ENCODE data around the gene CPVL. TPM values are rescaled to one million over a fixed set of nuclear protein-coding genes. Genes with fewer than 3 reads are reported as not detected.

Gene CPVL
- total and polyA plus RNA-seq, 2 of the 8 experiments (the other 6 are each of a cell fraction or from before 2014, with no cell fraction given): 40.0 to 55.0 TPM

GRCh38 chr7:28998105-28998504 is 148.2 kb downstream of the CPVL start:
- no peak overlapping the region for H2BK5ac ChIP-seq (ENCODE audit: low read depth, low read length)
- no peak overlapping the region for H2BK12ac ChIP-seq (ENCODE audit: low read depth, low read length)
- H3K4ac ChIP-seq (replicated peaks; ENCODE audit: insufficient read length, low read depth, low read length): no peak overlapping the region
- H3K27me3 ChIP-seq (replicated peaks in 1 of 4; ENCODE audit: control insufficient read depth in 3 of 4, extremely low read depth in 1 of 4, insufficient read depth in 3 of 4, low read length in 3 of 4): no peaks in the 10 kb centered on the region
- ChIA-PET CTCF (ENCODE audit: partially characterized antibody) (interaction anchor here (1.4 to 4.0 kb wide), 2 partner anchors 12 to 41 kb away, joined by 3 to 18 read pairs; partner anchors contain the start of gene TRIL), POLR2A (ENCODE audit: partially characterized antibody) (no interaction called here)
- H3K4me1 ChIP-seq (replicated peaks in 1 of 4; ENCODE audit: control insufficient read depth in 3 of 4, insufficient read depth in 4 of 4, low read length in 3 of 4): peaks cover 0 to 10% (median 6%) of the 10 kb centered on the region in 4 experiments; a peak in 4 of 7 replicates
- no peak for DNase-seq (ENCODE audit: low read depth in 1 of 2, low spot score in 2 of 2)
- H3K36me3 ChIP-seq (ENCODE audit: control insufficient read depth in 2 of 4, insufficient read depth in 4 of 4, low read length in 3 of 4): no peaks in the 10 kb centered on the region
- no peak overlapping the region for H3K27ac ChIP-seq (ENCODE audit: low read depth, low read length)
- no peak overlapping the region for H2BK15ac ChIP-seq (ENCODE audit: low read length)
- no peaks in the 10 kb centered on the region for H4K20me1 ChIP-seq (replicated peaks in 1 of 2; ENCODE audit: control insufficient read depth in 1 of 2, insufficient read depth in 2 of 2, low read length in 2 of 2)
- H3K79me1 ChIP-seq (ENCODE audit: low read depth, low read length): no peaks in the 10 kb centered on the region
- H2AFZ ChIP-seq (ENCODE audit: low read length): peak overlapping the region; percentile 2; the same call in 1 of the 2 replicates
- H4K5ac ChIP-seq (ENCODE audit: insufficient read length, low read depth, low read length): no peak overlapping the region
- H3K9me3 ChIP-seq (ENCODE audit: insufficient read depth in 2 of 2, low read depth in 1 of 2, low read length in 1 of 2): no peaks in the 10 kb centered on the region
- no peak overlapping the region for H2BK120ac ChIP-seq (replicated peaks; ENCODE audit: low read depth, low read length)
- no peak overlapping the region for H3K23ac ChIP-seq (ENCODE audit: insufficient read length)
- H3K4me3 ChIP-seq (ENCODE audit: extremely low read depth in 1 of 4, insufficient read depth in 2 of 4, low read depth in 3 of 4, low read length in 4 of 4): no peak overlapping the region
- H4K8ac ChIP-seq (ENCODE audit: extremely low read depth, insufficient read depth, low read length): no peak overlapping the region
- no peak overlapping the region for H2BK20ac ChIP-seq (ENCODE audit: low read length)
- 89% methylated on average over 4 of the region's 4 CpGs; no CpG with 5 or more reads in 1 of the 2 experiments for WGBS, 2 experiments (ENCODE audit: extremely low coverage in 1 of 2, insufficient coverage in 1 of 2, insufficient read length in 1 of 2, insufficient replicate concordance in 2 of 2, low coverage in 1 of 2, low lambda C conversion rate in 2 of 2, missing lambda C conversion rate in 1 of 2)
- H3K56ac ChIP-seq (replicated peaks; ENCODE audit: insufficient read length, low read depth, low read length): no peak overlapping the region
- H3K18ac ChIP-seq (ENCODE audit: extremely low read depth, low read length): no peak overlapping the region
- H3K23me2 ChIP-seq (ENCODE audit: low read depth, low read length): no peaks in the 10 kb centered on the region
- peak; percentile 28 for FAIRE-seq
- H3K4me2 ChIP-seq (ENCODE audit: insufficient read depth in 1 of 2, low read depth in 2 of 2, low read length in 2 of 2): no peak overlapping the region
- no peak overlapping the region for H4K91ac ChIP-seq (replicated peaks; ENCODE audit: insufficient read length, low read length)
- H3K79me2 ChIP-seq (ENCODE audit: control insufficient read depth in 1 of 2, insufficient read depth in 2 of 2, low read length in 2 of 2): no peaks in the 10 kb centered on the region
- no peak overlapping the region for H3K14ac ChIP-seq (ENCODE audit: insufficient read length)
- peak overlapping the region; percentile 8; the same call in 1 of the 2 replicates for H2AK5ac ChIP-seq (ENCODE audit: low read depth, low read length)
- peak overlapping the region in 1 of 4 experiments; percentile 54; a peak in 1 of 7 replicates for H3K9ac ChIP-seq (replicated peaks in 1 of 4; ENCODE audit: extremely low read depth in 1 of 4, low read depth in 3 of 4, low read length in 3 of 4)
- TF ChIP-seq SIRT6 (IDR thresholded peaks at IDR 0.05; ENCODE audit: low read length) (no peak), EP300 (IDR thresholded peaks at IDR 0.05; ENCODE audit: borderline replicate concordance in 1 of 2, low read depth in 2 of 2, low read length in 2 of 2) (no peak), CBX5 (IDR thresholded peaks at IDR 0.05; ENCODE audit: low read depth, low read length) (no peak), RXRA (IDR thresholded peaks at IDR 0.05; ENCODE audit: insufficient read depth, low read depth, low read length) (no peak), GTF2F1 (IDR thresholded peaks at IDR 0.05; ENCODE audit: borderline replicate concordance, low read depth, low read length) (no peak), TEAD4 (IDR thresholded peaks at IDR 0.05; ENCODE audit: low read depth, low read length) (no peak), JUND (IDR thresholded peaks at IDR 0.05; ENCODE audit: low read length) (no peak), SIN3A (conservative IDR thresholded peaks at IDR 0.05 in 1 of 2, IDR thresholded peaks at IDR 0.05 in 1 of 2; ENCODE audit: low read depth in 1 of 2, low read length in 2 of 2) (no peak), CHD2 (IDR thresholded peaks at IDR 0.05; ENCODE audit: low read length) (no peak), NANOG (IDR thresholded peaks at IDR 0.05; ENCODE audit: insufficient read depth, low read depth, low read length, poor library complexity, severe bottlenecking) (no peak), RNF2 (IDR thresholded peaks at IDR 0.05; ENCODE audit: borderline replicate concordance, low read depth, low read length, missing control alignments, poor library complexity, severe bottlenecking) (no peak), KDM4A (IDR thresholded peaks at IDR 0.05; ENCODE audit: low read depth, low read length, severe bottlenecking) (no peak), TAF7 (optimal IDR thresholded peaks at IDR 0.05; ENCODE audit: borderline replicate concordance, low read depth, low read length) (no peak)

Measured in H1 (cell line).